Endothelial cell of umbilical vein (primary cell): ENCODE measurements around the gene ITGA1. TPM values are rescaled to one million over a fixed set of nuclear protein-coding genes. Genes with fewer than 3 reads are reported as not detected.
A peak's percentile ranks its signal among the peaks of the same experiment; 100 is the strongest.

ENCODE experiments used
- BruUV-seq: library from RNA; stranded (reverse); fragments of 400-500 nt; replicated peaks from 2 replicates; lab custom pipeline; 2021; lab: Mats Ljungman, UMichigan
- CTCF ChIA-PET: fragments of 300-600, 350-600 bp; sonication (Branson Sonifier 250); formaldehyde crosslinking; loops from one replicate; lab custom pipeline; 2021; ENCODE audit warnings: antibody characterized with exemption, inconsistent platforms; lab: Charles Lee
- POLR2A ChIA-PET: fragments of 300-600, 350-600 bp; sonication (Branson Sonifier 250); formaldehyde crosslinking; loops from one replicate; lab custom pipeline; 2021; ENCODE audit warnings: antibody characterized with exemption, inconsistent platforms; lab: Charles Lee
- DNase-seq: peaks from one replicate; pipeline ENCODE4 v3.0.0-alpha.2; 2011; ENCODE audit warnings: low read depth, low spot score
- FAIRE-seq: peaks from 2 replicates; lab custom pipeline; 2011; peaks lifted over from hg19 to GRCh38; lab: Jason Lieb, UNC
- H2AFZ ChIP-seq: 2 replicates; pipeline ENCODE4 v1.6.0; 2012; ENCODE audit warnings: low read depth, low read length, control low read depth, inconsistent platforms
- H3K27ac ChIP-seq: 2 replicates; pipeline ENCODE4 v1.5.1; 2011; ENCODE audit warnings: low read depth, mild to moderate bottlenecking, control low read depth, low read length, moderate library complexity; ENCODE audit not compliant: insufficient read depth
- H3K27me3 ChIP-seq, 2 experiments: 2 replicates each; pipeline versions ENCODE4 v1.6.0 to v1.6.1; 2011; ENCODE audit warnings: low read length in 2 of 2, mixed read lengths in 1 of 2; ENCODE audit not compliant: control insufficient read depth in 2 of 2, insufficient read depth in 2 of 2
- H3K36me3 ChIP-seq, 2 experiments: 2 replicates in 1 of 2; 3 replicates in 1 of 2; pipeline ENCODE4 v1.5.1; 2011; ENCODE audit warnings: low read length in 2 of 2, mild to moderate bottlenecking in 1 of 2, moderate library complexity in 1 of 2; ENCODE audit not compliant: control insufficient read depth in 2 of 2, insufficient read depth in 2 of 2; ENCODE audit errors: extremely low read depth in 1 of 2
- H3K4me1 ChIP-seq: 3 replicates; pipeline ENCODE4 v1.5.1; 2011; ENCODE audit warnings: mild to moderate bottlenecking, low read length; ENCODE audit not compliant: control insufficient read depth, insufficient read depth; ENCODE audit errors: extremely low read depth
- H3K4me2 ChIP-seq: 2 replicates; pipeline ENCODE4 v1.6.1; 2011; ENCODE audit warnings: low read length, control low read depth, mixed read lengths; ENCODE audit not compliant: insufficient read depth
- H3K4me3 ChIP-seq, 3 experiments: fragments of 200-600 bp in 1 of 3; sonication (generic), shearing (Covaris generic) in 1 of 3; replicated peaks in 1 of 3; 2 replicates each; pipeline ENCODE4 v1.5.1; 2011 to 2016; ENCODE audit warnings: control low read depth in 3 of 3, low read length in 3 of 3, mild to moderate bottlenecking in 2 of 3, inconsistent platforms in 1 of 3, low read depth in 1 of 3, moderate library complexity in 1 of 3; ENCODE audit not compliant: insufficient read depth in 1 of 3
- H3K79me2 ChIP-seq: 2 replicates; pipeline ENCODE4 v1.6.0; 2012; ENCODE audit warnings: low read length, inconsistent platforms; ENCODE audit not compliant: control insufficient read depth, insufficient read depth
- H3K9ac ChIP-seq: replicated peaks from 2 replicates; pipeline ENCODE3; 2011; ENCODE audit warnings: low read length, control low read depth; ENCODE audit not compliant: insufficient read depth; ENCODE audit errors: extremely low read depth
- H3K9me1 ChIP-seq: replicated peaks from 3 replicates; pipeline ENCODE4 v1.6.0; 2011; ENCODE audit warnings: mild to moderate bottlenecking, low read length; ENCODE audit not compliant: control insufficient read depth, insufficient read depth; ENCODE audit errors: extremely low read depth
- H3K9me3 ChIP-seq: replicated peaks from 2 replicates; pipeline ENCODE4 v1.5.1; 2012; ENCODE audit warnings: low read length, inconsistent platforms; ENCODE audit not compliant: control insufficient read depth, insufficient read depth
- H4K20me1 ChIP-seq: replicated peaks from 2 replicates; pipeline ENCODE3; 2011; ENCODE audit warnings: mild to moderate bottlenecking, low read length; ENCODE audit not compliant: control insufficient read depth, insufficient read depth; ENCODE audit errors: extremely low read depth
- EZH2 ChIP-seq: IDR thresholded peaks from 2 replicates; pipeline ENCODE4 v1.6.1; 2012; ENCODE audit warnings: borderline replicate concordance, low read depth, mild to moderate bottlenecking, moderate library complexity, low read length, inconsistent platforms; ENCODE audit not compliant: severe bottlenecking
- FOS ChIP-seq: IDR thresholded peaks from 2 replicates; pipeline ENCODE4 v1.6.1; 2011; ENCODE audit warnings: mild to moderate bottlenecking, low read length, moderate library complexity, borderline replicate concordance; ENCODE audit not compliant: insufficient read depth
- GATA2 ChIP-seq: IDR thresholded peaks from 2 replicates; pipeline ENCODE4 v1.7.0; 2011; ENCODE audit warnings: low read depth, mild to moderate bottlenecking, moderate library complexity, mixed read lengths, low read length; ENCODE audit not compliant: insufficient read length, insufficient read depth
- JUN ChIP-seq: IDR thresholded peaks from 2 replicates; pipeline ENCODE4 v1.6.1; 2011; ENCODE audit warnings: borderline replicate concordance, low read depth; ENCODE audit not compliant: insufficient read length, insufficient read depth
- MYC ChIP-seq: IDR thresholded peaks from one replicate; pipeline ENCODE4 v1.6.1; 2011; ENCODE audit warnings: mild to moderate bottlenecking, low read depth, low read length
- POLR2A ChIP-seq: IDR thresholded peaks from 2 replicates; pipeline ENCODE4 v1.6.1; 2012; ENCODE audit warnings: low read depth, mild to moderate bottlenecking, control low read depth, low read length
- POLR2AphosphoS5 ChIP-seq: IDR thresholded peaks from 2 replicates; pipeline ENCODE4 v1.6.1; 2012; ENCODE audit warnings: low read depth, mild to moderate bottlenecking, control low read depth, low read length, moderate library complexity; ENCODE audit not compliant: insufficient read depth
- dilution Hi-C: fragments of 300-500 bp; cut with MboI; formaldehyde crosslinking; loops from one replicate; pipeline ENCODE4 v1.15.0; 2019; ENCODE audit warnings: low sequenced_read_pairs; ENCODE audit not compliant: extremely low pct_ligation_motif_present
- intact Hi-C: fragments of 100-400 bp; cut with micrococcal nuclease; formaldehyde crosslinking; loops from one replicate; pipeline ENCODE4 v1.10.0; 2022
- polyA plus RNA-seq, 4 experiments: library from polyadenylated mRNA; depleted of rRNA in 3 of 4; stranded (reverse) in 3 of 4; unstranded in 1 of 4; fragments of >200 nt; gene quantifications; 2 replicates each; pipeline versions ENCODE4 v1.2.1 to v1.2.3, GENCODE V29; 2011 to 2012; ENCODE audit warnings: missing spikeins in 1 of 4
- total RNA-seq: library from RNA; stranded (reverse); gene quantifications from 2 replicates; pipeline ENCODE4 v1.2.3, GENCODE V29; 2021
- TF ChIP-seq, protein P1 (sequence below), 2 donors: IDR thresholded peaks; 1 replicate in 1 of 2; 2 replicates in 1 of 2; pipeline ENCODE4 v1.5.1; 2011; ENCODE audit warnings: low read length in 2 of 2, mild to moderate bottlenecking in 2 of 2, moderate library complexity in 2 of 2, control low read depth in 1 of 2, inconsistent platforms in 1 of 2, low read depth in 1 of 2; ENCODE audit not compliant: insufficient read depth in 1 of 2; ENCODE audit errors: extremely low read depth in 1 of 2
- TF ChIP-seq, protein P2 (sequence below): IDR thresholded peaks from 2 replicates; pipeline ENCODE4 v1.6.1; 2011; ENCODE audit not compliant: insufficient read depth, insufficient read length

ITGA1 gene
- total and polyA plus RNA-seq, 2 donors (not counting 3 experiments of a cell fraction or from before 2014, with no cell fraction given): 0.65 to 1.9 TPM

DNA sequence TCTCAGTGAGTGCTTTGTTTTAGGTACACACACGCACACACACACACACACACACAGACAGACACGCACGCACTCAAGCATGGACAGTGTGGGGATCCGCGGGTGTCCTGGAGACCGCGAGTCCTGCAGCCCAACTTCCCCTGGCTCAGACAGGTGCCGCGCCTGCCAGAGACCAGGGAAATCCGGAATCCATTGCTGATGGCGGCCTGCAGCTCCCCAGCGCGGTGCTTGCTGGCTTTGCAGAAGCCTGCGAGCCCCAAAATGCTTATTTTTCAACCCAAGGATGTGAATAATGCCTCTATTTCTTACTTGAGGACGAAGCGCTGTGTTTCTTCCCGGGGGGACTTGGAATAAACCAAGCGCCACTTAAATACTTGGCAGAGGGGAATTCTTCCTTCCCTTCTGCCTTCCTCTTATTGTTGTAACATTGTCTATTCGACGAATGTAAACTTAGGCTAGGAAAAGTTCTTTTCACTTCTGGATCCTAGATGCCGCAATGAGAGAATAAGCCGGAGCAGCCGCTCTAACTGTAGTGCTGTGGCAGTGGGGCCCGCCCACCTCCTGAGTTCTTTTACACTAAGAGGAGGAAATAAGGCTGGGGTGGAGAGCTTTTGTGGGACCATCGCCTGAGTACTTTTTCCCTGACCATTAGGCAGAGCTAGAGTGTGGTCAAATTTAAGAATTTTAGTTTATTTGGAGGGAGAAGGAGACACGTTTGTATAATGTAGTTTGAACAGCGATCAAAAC, 202.2 kb downstream of the ITGA1 start:
- FAIRE-seq (peak; percentile 64), DNase-seq (peak; percentile 78)
- H3K27me3 ChIP-seq: no peaks in the 10 kb centered on the region
- no peaks in the 10 kb centered on the region for H3K36me3 ChIP-seq
- POLR2A ChIA-PET: interaction anchor here (0.6 to 1.0 kb wide), 2 partner anchors 120 to 261 kb away, joined by 3 to 6 read pairs; partner anchors contain the start of gene MOCS2
- peaks cover 61% of the 10 kb centered on the region for H3K4me1 ChIP-seq
- peak overlapping the region; percentile 77 for H3K9ac ChIP-seq
- peak overlapping the region; percentile 31 for H3K27ac ChIP-seq
- intact Hi-C loops: loop anchor here (1.0 to 2.0 kb wide), 6 partner anchors 14 to 106 kb away; no protein-coding TSS in a partner anchor
- peak overlapping the region; percentile 97 for H3K4me2 ChIP-seq
- H3K4me3 ChIP-seq: peak overlapping the region; percentile 56 to 80 (median 61)
- CTCF ChIA-PET: interaction anchor here (0.6 to 5.1 kb wide), 15 partner anchors 8 to 150 kb away, joined by 3 to 64 read pairs (median 5); no protein-coding TSS in a partner anchor
- dilution Hi-C loops: no loop called here
- no peaks in the 10 kb centered on the region for H3K9me1 ChIP-seq
- H4K20me1 ChIP-seq: no peaks in the 10 kb centered on the region
- H3K79me2 ChIP-seq: peaks cover 58% of the 10 kb centered on the region
- TSS peak; percentile 46 for BruUV-seq
- H2AFZ ChIP-seq: peak overlapping the region; percentile 12
- no peaks in the 10 kb centered on the region for H3K9me3 ChIP-seq
- no peak for TF ChIP-seq JUN
- TF ChIP-seq, protein P1, sequence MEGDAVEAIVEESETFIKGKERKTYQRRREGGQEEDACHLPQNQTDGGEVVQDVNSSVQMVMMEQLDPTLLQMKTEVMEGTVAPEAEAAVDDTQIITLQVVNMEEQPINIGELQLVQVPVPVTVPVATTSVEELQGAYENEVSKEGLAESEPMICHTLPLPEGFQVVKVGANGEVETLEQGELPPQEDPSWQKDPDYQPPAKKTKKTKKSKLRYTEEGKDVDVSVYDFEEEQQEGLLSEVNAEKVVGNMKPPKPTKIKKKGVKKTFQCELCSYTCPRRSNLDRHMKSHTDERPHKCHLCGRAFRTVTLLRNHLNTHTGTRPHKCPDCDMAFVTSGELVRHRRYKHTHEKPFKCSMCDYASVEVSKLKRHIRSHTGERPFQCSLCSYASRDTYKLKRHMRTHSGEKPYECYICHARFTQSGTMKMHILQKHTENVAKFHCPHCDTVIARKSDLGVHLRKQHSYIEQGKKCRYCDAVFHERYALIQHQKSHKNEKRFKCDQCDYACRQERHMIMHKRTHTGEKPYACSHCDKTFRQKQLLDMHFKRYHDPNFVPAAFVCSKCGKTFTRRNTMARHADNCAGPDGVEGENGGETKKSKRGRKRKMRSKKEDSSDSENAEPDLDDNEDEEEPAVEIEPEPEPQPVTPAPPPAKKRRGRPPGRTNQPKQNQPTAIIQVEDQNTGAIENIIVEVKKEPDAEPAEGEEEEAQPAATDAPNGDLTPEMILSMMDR (IDR thresholded peaks at IDR 0.05; ENCODE audit: extremely low read depth in 1 of 2, insufficient read depth in 1 of 2, low read depth in 1 of 2, low read length in 2 of 2): peak; percentile 29 to 45

DNA sequence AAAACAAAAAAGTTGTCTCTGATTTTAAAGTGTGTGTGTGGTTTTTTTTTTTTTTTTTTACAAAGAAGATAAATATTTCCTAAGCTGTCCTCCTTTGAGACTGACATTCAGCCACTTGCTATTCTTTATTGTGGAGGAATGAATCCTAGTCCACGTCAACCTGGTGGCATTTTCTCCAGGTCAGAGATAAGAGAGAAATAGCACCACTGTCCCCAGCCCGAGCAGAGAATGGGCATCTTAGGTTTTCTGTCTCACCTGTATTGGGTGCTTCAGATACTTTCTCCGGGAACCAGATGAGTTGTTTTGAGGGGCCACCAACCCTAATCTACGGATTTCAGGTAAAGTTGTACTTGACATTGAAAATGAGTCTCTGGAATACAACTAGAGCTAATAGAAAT, 202.8 kb downstream of the ITGA1 start:
- Histone ChIP-seq H4K20me1 (no peaks in the 10 kb centered on the region), H3K4me3 (peak overlapping the region; percentile 56 to 80 (median 61)), H3K9ac (peak overlapping the region; percentile 77), H3K9me1 (no peaks in the 10 kb centered on the region), H3K36me3 (no peaks in the 10 kb centered on the region), H3K27me3 (no peaks in the 10 kb centered on the region), H3K4me2 (peak overlapping the region; percentile 97), H3K79me2 (peaks cover 64% of the 10 kb centered on the region), H3K27ac (peak overlapping the region; percentile 31), H2AFZ (no peak overlapping the region), H3K4me1 (peaks cover 56% of the 10 kb centered on the region), H3K9me3 (no peaks in the 10 kb centered on the region)
- FAIRE-seq: no peak
- TF ChIP-seq EZH2: no peak
- TF ChIP-seq FOS: no peak
- TF ChIP-seq POLR2A: no peak
- TF ChIP-seq JUN: no peak
- no peak for TF ChIP-seq MYC
- no peak for TF ChIP-seq GATA2
- TF ChIP-seq, protein P2, sequence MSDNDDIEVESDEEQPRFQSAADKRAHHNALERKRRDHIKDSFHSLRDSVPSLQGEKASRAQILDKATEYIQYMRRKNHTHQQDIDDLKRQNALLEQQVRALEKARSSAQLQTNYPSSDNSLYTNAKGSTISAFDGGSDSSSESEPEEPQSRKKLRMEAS: no peak
- TF ChIP-seq, protein P1 (IDR thresholded peaks at IDR 0.05; ENCODE audit: extremely low read depth in 1 of 2, insufficient read depth in 1 of 2, low read depth in 1 of 2, low read length in 2 of 2): no peak
- TF ChIP-seq POLR2AphosphoS5: no peak
- ChIA-PET CTCF (interaction anchor here (0.6 to 5.1 kb wide), 12 partner anchors 10 to 150 kb away, joined by 3 to 64 read pairs (median 10); no protein-coding TSS in a partner anchor), POLR2A (no interaction called here)
- no peak for DNase-seq
- intact Hi-C loops (loop anchor here (1.0 kb wide), 2 partner anchors 14 to 106 kb away; no protein-coding TSS in a partner anchor), dilution Hi-C loops (no loop called here)
- BruUV-seq: no TSS peak
